8988T (cell line): Measurements from ENCODE around the gene PRDM12.
"Not testable (repeated sequence)": the region's sequence is repeated elsewhere in the genome, so short reads cannot be mapped to it uniquely, and the experiment has no call there.

Experiments used
- DNase-seq: peaks from one replicate; pipeline ENCODE4 v3.0.0; 2011

The PRDM12 gene

DNA sequence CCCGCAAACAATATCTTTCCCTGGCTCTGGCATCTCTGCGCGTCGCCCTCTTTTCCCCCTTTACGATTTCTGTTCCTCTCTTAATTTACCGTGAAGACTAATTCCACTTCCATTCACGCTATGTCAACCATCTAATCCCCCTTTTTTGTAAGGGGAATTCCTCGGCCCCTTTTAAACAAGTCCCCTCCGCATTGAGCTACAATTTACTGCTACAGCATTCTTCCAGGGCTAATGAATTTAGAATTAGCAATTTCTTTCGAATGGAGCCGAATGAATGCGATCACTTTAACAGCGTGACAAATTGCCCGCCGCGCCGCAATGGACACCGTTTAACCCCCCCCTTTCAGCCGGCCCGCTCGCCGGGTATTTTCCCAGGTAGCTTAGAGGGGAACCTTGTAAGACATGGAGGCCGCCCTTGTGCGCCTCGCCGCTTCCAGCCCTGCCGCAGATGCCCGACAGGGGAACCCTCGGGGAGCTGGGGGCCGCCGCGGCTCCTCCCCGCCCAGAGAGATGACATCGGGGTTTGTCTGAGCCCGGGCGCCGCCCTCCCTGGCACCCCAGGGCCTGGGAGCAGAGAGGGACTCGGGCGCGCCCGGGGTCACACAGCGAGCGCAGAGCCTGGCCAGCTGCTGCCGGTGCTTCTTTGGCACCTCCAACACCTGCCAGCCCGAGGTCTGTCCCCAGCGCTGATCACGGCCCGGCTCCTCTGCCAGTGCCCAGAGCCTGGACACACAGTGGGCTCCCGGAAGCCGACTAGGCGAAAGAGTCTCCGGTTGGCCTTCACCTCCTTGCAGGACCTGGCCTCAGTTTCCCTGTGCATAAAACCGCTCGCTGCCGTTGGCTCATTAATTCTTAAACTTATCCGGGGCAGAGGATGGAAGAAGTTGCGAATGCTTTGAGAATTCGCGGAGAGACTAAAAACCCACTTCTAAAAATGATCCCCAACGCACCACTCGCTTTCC, 1.3 kb downstream of the PRDM12 start:
- no peak for DNase-seq

- peak; percentile 38 for DNase-seq
These were observed 2.2 kb downstream of the PRDM12 start for GRCh38 chr9:130666393-130667119.

DNA sequence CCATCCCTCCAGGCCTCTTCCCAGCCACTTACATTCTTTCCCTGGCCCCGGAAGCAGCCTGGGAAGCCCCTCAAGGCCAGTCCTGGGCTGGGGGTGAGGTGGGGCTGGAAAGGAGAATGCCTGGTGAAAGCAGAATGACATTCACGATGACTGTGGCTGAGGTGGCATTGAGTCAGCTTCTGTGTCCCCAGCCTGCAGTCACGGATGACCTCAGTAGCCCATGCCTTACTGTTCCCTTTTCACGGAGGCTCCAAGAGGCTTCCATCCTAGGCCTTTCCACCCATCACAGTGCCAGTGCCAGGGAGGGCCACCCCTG, 2.7 kb downstream of the PRDM12 start:
- peak; percentile 79 for DNase-seq

GRCh38 chr9:130668196-130668595, 3.8 kb downstream of the PRDM12 start:
- DNase-seq: no peak

- no peak for DNase-seq
These were observed 4.3 kb downstream of the PRDM12 start for GRCh38 chr9:130668659-130669058.

DNA sequence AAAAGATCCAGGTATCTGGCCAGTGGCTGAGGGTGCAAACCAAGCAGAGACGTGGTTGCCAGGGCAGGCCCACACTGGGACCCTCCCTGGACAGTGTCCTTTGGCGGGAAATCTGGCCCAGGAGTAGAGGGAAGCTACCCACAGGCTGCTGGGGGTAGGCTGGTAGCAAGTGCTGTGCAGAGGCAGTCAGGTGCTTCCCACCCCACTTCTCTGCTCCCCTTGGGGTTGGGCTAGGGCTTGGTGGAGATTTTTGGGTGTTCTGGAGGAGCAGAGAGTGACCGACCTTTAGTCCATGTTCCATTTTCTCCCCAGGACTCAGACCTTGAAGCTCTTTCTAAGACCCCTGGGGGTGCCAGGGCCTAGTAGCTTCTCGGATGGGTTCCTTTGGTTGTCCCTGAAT, 5.6 kb downstream of the PRDM12 start:
- no peak for DNase-seq

DNA sequence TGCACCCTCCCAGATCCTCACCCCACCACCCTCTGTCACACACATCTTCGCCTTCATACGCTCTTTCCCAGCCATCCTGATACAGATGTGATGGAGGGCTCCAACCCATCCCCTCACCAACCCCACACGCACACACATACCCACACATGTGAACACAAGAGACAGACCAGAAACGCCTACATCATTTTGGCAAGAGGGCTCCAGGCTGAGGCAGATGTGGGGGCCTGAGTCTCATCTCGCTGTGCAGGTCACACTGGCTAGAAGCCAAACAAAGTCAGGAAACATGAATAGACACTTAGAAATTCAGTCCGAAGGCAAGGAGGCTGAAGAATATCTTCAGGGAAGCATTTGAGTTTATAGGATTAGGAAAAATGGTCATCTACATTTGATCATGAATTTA, 6.2 kb downstream of the PRDM12 start:
- DNase-seq: no peak

DNA sequence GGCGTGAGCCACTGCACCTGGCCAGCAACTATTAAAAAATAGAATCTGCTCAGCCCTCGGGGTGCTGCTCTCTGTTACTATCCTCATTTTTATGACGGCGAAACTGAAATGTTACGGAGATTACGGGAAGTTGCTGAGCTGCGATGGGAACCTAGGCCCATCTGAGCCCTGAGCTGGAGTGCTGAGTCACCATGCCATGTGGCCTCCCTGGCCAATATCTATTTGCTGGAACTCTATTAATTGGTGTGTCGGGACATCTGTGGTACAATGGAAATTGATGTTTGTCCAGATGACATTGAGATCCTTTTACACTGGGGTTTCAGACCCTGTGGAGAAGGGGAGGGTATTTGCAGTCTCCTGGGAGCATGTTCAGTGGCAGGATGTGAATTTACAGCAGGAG, 8.1 kb downstream of the PRDM12 start:
- DNase-seq: no peak

DNA sequence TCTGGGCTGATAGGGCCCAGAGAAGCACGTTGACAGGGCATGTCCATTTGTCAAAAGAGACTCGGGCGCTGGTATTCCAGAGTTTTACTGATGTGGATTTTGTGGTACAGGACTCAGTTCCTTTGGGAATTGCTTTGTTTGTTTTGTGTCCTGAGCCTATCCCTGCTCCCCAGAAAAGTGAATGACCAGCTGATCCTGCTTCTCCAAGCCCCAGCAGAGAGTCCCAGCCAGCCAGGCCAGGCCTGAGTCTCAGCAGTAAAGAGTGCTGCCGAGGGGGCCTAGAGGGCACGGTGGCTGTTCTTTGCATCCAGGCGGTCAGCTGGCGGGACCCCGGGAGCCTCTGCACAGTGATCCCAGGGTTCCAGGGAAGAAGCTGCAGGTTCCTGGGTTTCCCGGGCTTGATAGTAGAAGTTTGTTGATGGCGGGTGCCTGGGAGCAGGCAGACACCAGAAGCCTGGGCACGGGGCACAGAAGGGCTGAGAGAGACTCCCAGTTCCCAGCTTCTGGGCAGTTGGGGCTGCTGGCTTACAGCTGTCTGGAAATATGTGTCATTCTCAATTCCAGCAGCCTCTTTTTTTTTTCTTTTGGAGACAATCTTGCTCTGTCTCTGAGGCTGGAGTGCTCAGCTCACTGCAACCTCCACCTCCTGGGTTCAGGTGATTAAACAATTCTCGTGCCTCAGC, 8.7 kb downstream of the PRDM12 start:
- DNase-seq: no peak

GRCh38 chr9:130675396-130675795, 11.0 kb downstream of the PRDM12 start:
- DNase-seq: no peak

DNA sequence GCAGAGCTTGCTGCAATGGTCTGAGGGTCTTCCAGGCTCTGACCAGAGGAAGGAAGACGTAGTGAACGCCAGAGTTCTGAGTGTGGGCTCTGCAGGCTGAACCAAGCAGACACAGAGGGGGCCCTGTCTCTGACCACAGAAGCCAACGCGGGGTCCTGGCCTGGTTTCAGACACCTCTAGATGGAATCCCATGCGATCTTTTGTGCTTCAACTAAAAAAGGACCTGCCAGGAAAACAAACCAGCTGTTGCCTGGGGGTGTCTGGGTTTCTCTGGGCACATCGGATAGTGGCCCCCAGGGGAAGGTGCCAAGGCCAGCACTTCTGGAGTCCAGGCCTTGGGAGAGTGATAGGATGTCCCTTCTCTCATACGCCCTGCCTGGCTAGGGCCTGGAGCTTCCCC, 12.9 kb downstream of the PRDM12 start:
- no peak for DNase-seq

DNA sequence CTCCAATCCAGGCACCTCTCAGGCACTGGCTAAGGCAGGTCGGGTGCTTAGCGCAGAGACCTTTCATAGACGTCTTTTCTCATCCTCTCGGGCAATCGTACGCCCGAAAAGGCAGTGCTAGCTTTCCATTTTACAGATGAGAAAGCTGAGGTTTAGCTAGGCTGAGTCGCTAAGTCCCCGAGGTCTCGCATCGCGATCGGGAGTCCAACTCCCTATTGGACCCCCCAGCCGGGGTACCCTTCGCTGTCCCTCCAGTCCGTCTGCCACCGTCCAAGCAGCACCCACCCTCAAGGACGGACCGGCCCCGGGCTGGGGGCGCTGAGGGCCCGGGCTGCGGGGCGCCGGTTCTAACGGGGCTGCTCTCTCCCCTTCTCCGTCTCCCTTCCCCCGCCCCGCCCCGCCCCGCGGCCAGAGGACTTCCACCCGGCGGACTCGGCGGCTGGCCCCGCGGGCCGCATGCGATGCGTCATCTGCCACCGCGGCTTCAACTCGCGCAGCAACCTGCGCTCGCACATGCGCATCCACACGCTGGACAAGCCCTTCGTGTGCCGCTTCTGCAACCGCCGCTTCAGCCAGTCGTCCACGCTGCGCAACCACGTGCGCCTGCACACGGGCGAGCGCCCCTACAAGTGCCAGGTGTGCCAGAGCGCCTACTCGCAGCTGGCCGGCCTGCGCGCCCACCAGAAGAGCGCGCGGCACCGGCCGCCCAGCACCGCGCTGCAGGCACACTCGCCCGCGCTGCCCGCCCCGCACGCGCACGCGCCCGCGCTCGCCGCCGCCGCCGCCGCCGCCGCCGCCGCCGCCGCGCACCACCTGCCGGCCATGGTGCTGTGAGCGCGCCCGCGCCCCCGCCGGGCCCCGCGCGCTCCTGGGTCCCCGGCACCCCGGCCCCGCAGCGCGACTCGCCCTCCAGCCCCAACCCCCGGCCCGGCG, 16.7 kb downstream of the PRDM12 start:
- peak; percentile 97 for DNase-seq

DNA sequence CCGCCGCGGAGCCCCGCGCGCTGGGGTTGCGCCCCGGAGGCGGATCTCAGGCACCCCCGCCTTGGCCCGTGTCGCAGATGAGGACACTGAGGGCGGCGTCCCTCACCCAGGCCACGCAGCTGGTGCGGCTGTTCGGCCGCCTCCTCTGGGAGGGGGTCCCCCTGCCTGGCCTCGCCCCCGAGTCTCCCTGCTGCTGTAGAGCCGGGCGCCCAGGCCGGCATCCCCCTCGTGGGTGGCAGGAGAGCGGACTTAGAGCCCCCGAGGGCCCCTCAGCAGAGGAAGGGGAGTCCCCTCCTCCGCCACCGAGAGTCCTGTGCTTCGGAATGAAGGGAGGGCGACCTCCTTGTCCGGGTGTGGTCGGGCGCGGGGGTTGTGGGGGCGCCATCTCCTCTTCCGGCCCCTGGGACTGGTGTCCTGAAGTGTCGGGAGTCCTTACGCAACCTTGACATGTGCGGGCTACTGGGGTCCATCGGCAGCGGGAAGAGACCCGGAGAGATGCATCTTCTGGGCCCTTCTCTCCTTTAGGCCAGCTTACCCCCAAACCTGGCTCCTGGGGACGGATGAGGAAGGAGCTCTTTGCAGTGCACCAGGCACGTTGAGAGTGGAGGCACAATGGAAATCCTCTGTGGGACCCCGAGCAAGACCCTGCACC, 17.5 kb downstream of the PRDM12 start:
- peak; percentile 45 for DNase-seq

- DNase-seq: peak; percentile 92
These were observed 18.2 kb downstream of the PRDM12 start for GRCh38 chr9:130682421-130683121.

- no peak for DNase-seq
These were observed 20.7 kb downstream of the PRDM12 start for GRCh38 chr9:130685104-130685503.

DNA sequence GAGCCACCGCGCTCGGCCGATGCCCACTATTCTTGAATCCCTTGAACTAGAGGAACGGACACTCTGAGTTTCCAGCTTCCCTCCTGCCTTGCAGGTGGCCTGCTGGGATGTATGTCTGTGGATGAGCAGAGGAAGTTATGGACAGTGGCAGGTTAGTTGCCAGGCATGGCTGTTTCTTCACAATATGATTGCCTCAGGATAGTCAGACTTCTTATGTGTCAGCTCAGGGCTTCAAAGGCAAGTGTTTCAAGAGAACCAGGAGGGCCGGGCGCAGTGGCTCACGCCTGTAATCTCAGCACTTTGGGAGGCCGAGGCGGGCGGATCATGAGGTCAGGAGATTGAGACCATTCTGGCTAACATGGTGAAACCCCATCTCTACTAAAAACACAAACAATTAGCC, 21.6 kb downstream of the PRDM12 start:
- DNase-seq: not testable (repeated sequence)

DNA sequence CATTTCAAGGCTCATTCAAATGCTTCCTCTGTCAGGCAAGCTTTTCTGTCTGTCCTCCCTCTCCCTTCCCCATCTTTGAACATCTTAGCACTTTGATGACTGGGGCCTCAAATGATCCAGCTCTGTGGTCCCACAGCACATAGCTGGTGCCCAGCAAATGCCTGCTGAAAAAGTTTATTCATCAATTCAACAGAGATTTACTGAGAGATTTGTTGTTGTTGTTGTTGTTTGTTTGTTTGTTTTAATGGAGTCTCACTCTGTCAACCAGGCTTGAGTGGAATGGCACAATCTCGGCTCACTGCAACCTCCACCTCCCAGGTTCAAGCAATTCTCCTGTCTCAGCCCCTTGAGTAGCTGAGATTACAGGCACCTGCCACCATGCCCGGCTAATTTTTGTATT, 23.2 kb downstream of the PRDM12 start:
- no peak for DNase-seq

DNA sequence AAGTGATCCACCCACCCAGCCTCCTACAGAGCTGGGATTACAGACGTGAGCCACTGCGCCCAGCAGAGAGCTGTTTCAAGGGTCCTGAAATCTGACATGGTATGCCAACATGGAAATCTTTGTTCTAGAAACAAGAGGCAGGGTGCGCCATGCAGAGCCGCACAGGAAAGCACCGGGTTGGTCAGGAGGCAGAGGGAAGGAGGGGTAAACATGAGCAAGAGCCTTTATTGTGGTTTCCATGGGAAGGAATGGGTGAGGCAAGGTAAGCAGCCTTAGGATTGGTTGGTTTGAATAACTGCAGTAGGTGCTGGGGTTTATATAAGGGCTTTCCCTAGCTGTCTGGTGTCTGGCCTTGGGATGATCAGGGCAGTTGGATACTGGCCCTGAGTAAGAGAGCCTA, 23.7 kb downstream of the PRDM12 start:
- no peak for DNase-seq

GRCh38 chr9:130689572-130689936, 25.2 kb downstream of the PRDM12 start:
- DNase-seq: no peak

DNA sequence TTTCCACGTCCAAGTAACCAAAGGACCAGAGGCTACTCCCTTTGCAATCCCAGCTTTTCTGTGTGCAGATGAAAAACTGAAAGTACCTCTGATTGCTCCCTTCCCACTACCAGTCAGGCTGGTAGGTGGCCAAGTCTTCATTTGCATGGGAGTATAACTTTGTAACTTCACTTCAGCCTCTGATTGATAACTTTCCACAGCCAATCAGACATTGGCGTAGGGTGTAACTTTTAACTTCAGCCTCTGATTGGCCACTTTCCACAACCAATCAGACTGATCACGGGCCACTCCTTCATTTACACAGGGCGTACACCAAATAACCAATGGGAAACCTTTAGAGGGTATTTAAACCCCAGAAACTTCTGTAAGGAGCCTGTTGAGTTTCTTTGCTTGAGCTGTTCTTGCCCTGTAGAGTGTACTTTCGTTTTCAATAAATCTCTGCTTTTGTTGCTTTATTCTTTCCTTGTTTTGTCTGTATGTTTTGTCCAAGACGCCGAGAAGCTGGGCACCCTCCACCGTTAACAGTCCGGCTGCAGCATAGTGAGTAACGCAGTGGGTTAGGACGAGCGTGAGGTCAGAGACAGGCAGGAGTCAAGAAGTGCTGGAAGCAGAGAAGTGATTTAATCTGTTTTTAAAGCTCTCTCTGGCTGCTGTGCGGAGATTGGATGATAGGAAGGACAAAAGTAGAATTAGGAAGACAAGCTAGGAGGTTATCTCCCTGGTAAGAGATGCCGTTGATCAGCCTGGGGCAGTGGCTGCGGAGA, 25.7 kb downstream of the PRDM12 start:
- peak; percentile 49 for DNase-seq

GRCh38 chr9:130692321-130692720, 27.9 kb downstream of the PRDM12 start:
- no peak for DNase-seq
